Measurements from ENCODE around the gene ST3GAL2. TPM values are rescaled to one million over a fixed set of nuclear protein-coding genes. Genes with fewer than 3 reads are reported as not detected.

ST3GAL2 gene
- total and polyA plus RNA-seq, 9 of the 15 experiments (the other 6 are each of a cell fraction or from before 2014, with no cell fraction given): 1.5 to 108 (median 34.3) TPM

- Histone ChIP-seq H2AFZ (ENCODE audit: low read depth, low read length) (no peak overlapping the region), H3K27me3 (ENCODE audit: control insufficient read depth in 2 of 2, insufficient read depth in 2 of 2, low read length in 2 of 2) (no peaks in the 10 kb centered on the region), H3K4me1 (replicated peaks in 1 of 2; ENCODE audit: control insufficient read depth in 2 of 2, insufficient read depth in 2 of 2, low read length in 2 of 2) (peaks cover 25 to 50% of the 10 kb centered on the region in 2 experiments), H3K4me3 (no peak overlapping the region), H3K9me3 (replicated peaks; ENCODE audit: control insufficient read depth, insufficient read depth, low read depth, low read length) (no peaks in the 10 kb centered on the region), H3K9ac (ENCODE audit: insufficient read depth in 1 of 2, low read depth in 2 of 2, low read length in 2 of 2) (peak overlapping the region in 1 of 2 experiments; percentile 56; a peak in 2 of 4 replicates), H3K4me2 (ENCODE audit: insufficient read depth, low read length) (no peak overlapping the region), H3K9me1 (ENCODE audit: control insufficient read depth, insufficient read depth, low read length) (peaks cover 6% of the 10 kb centered on the region), H4K20me1 (replicated peaks; ENCODE audit: control insufficient read depth, insufficient read depth, low read length) (peaks cover 19% of the 10 kb centered on the region; the same call in 1 of the 2 replicates), H3K36me3 (ENCODE audit: control insufficient read depth, insufficient read depth, low read length) (peaks cover 87% of the 10 kb centered on the region), H3K27ac (ENCODE audit: extremely low read depth, low read depth, low read length) (no peak overlapping the region), H3K79me2 (ENCODE audit: control insufficient read depth, insufficient read depth, low read length) (peaks cover 87% of the 10 kb centered on the region)
- ATAC-seq (no peak), FAIRE-seq (no peak), DNase-seq (ENCODE audit: extremely low read depth in 1 of 4, low spot score in 3 of 4) (no peak)
- 88% methylated on average over 28 of the region's 30 CpGs for WGBS (ENCODE audit: insufficient coverage, low coverage, missing lambda C conversion rate)
- ChIA-PET CTCF (ENCODE audit: low intra/inter-chr PET ratio) (no interaction called here), POLR2A (interaction anchor here (0.6 to 1.2 kb wide), 4 partner anchors 19 to 147 kb away, joined by 3 read pairs; partner anchors contain the start of gene FCSK)
- in situ Hi-C loops (cut with MboI) (loop anchor here (10.0 kb wide), 1 partner anchor 67 kb away; no protein-coding TSS in a partner anchor), intact Hi-C loops (cut with micrococcal nuclease) (loop anchor here (5.0 kb wide), 1 partner anchor 124 kb away; the partner anchor contains the start of genes COG4 and SF3B3)
- TF ChIP-seq RBFOX2 (IDR thresholded peaks at IDR 0.05; ENCODE audit: low read depth, low read length) (0 out of 2 replicates have a peak, but pooled peaks have one; percentile 18), ZNF668 (CRISPR knock-in tag; IDR thresholded peaks at IDR 0.05) (no peak), ZNF518B (CRISPR knock-in tag; IDR thresholded peaks at IDR 0.05) (no peak), ZBTB17 (CRISPR knock-in tag; IDR thresholded peaks at IDR 0.05) (no peak), E2F6 (IDR thresholded peaks at IDR 0.05; ENCODE audit: borderline replicate concordance in 1 of 2, extremely low read depth in 1 of 2, insufficient read depth in 1 of 2, insufficient read length in 1 of 2, low read depth in 1 of 2, low read length in 1 of 2, poor library complexity in 1 of 2, severe bottlenecking in 1 of 2) (no peak), RBM22 (IDR thresholded peaks at IDR 0.05; ENCODE audit: low read depth, low read length, poor library complexity, severe bottlenecking) (peak; percentile 86), POLR2G (IDR thresholded peaks at IDR 0.05; ENCODE audit: low read depth, low read length) (peak; percentile 67), POLR2AphosphoS5 (IDR thresholded peaks at IDR 0.05; ENCODE audit: control insufficient read depth, insufficient read depth, low read depth, low read length) (peak; percentile 39; the same call in 1 of the 2 replicates)
- BruUV-seq (replicated peaks): no TSS peak
Measured at GRCh38 chr16:70398177-70398743, 40.6 kb downstream of the ST3GAL2 start.

All from K562 (cell line).